ENCODE results near the gene AUTS2.

AUTS2 gene

GRCh38 chr7:69619635-69620034 lies 21.4 kb downstream of the AUTS2 start:
- Histone ChIP-seq H3K79me2 (ENCODE audit: insufficient read depth, low read length) (peaks cover 98% of the 10 kb centered on the region), H3K4me1 (ENCODE audit: insufficient read depth, low read length, poor library complexity, severe bottlenecking) (peaks cover 58% of the 10 kb centered on the region), H3K27me3 (ENCODE audit: insufficient read depth, low read length, poor library complexity, severe bottlenecking) (no peaks in the 10 kb centered on the region), H2AFZ (ENCODE audit: low read length) (no peak overlapping the region), H4K20me1 (ENCODE audit: insufficient read depth, low read length, poor library complexity, severe bottlenecking) (peaks cover 21% of the 10 kb centered on the region), H3K9ac (ENCODE audit: low read depth, low read length, poor library complexity, severe bottlenecking) (no peak overlapping the region), H3K4me3 (ENCODE audit: low read length, poor library complexity, severe bottlenecking) (no peak overlapping the region), H3K36me3 (ENCODE audit: insufficient read depth, low read length) (no peaks in the 10 kb centered on the region), H3F3A (ENCODE audit: low read depth) (no peaks in the 10 kb centered on the region), H3K9me2 (replicated peaks; ENCODE audit: low read depth, low read length) (no peaks in the 10 kb centered on the region), H3K4me2 (ENCODE audit: low read depth, low read length, poor library complexity, severe bottlenecking) (no peak overlapping the region), H3K9me3 (ENCODE audit: insufficient read depth, low read depth, low read length) (no peaks in the 10 kb centered on the region)
- TF ChIP-seq EZH2phosphoT487 (IDR thresholded peaks at IDR 0.05; ENCODE audit: borderline replicate concordance) (no peak), CTCF (conservative IDR thresholded peaks at IDR 0.05; ENCODE audit: low read length) (no peak)

GRCh38 chr7:69620063-69620462 lies 21.8 kb downstream of the AUTS2 start:
- Histone ChIP-seq H3K4me3 (ENCODE audit: low read length, poor library complexity, severe bottlenecking) (no peak overlapping the region), H3K9ac (ENCODE audit: low read depth, low read length, poor library complexity, severe bottlenecking) (no peak overlapping the region), H3K79me2 (ENCODE audit: insufficient read depth, low read length) (peaks cover 98% of the 10 kb centered on the region), H3F3A (ENCODE audit: low read depth) (no peaks in the 10 kb centered on the region), H3K4me2 (ENCODE audit: low read depth, low read length, poor library complexity, severe bottlenecking) (peak overlapping the region; percentile 10), H3K9me2 (replicated peaks; ENCODE audit: low read depth, low read length) (no peaks in the 10 kb centered on the region), H3K9me3 (ENCODE audit: insufficient read depth, low read depth, low read length) (no peaks in the 10 kb centered on the region), H2AFZ (ENCODE audit: low read length) (no peak overlapping the region), H3K4me1 (ENCODE audit: insufficient read depth, low read length, poor library complexity, severe bottlenecking) (peaks cover 63% of the 10 kb centered on the region), H4K20me1 (ENCODE audit: insufficient read depth, low read length, poor library complexity, severe bottlenecking) (peaks cover 25% of the 10 kb centered on the region), H3K36me3 (ENCODE audit: insufficient read depth, low read length) (no peaks in the 10 kb centered on the region), H3K27me3 (ENCODE audit: insufficient read depth, low read length, poor library complexity, severe bottlenecking) (no peaks in the 10 kb centered on the region)
- TF ChIP-seq EZH2phosphoT487 (IDR thresholded peaks at IDR 0.05; ENCODE audit: borderline replicate concordance), result no peak
- no peak for TF ChIP-seq CTCF (conservative IDR thresholded peaks at IDR 0.05; ENCODE audit: low read length)

- no peak overlapping the region for H3K4me2 ChIP-seq (ENCODE audit: low read depth, low read length, poor library complexity, severe bottlenecking)
- H3F3A ChIP-seq (ENCODE audit: low read depth), result no peaks in the 10 kb centered on the region
- H3K9me2 ChIP-seq (replicated peaks; ENCODE audit: low read depth, low read length), result no peaks in the 10 kb centered on the region
- H3K79me2 ChIP-seq (ENCODE audit: insufficient read depth, low read length), result peaks cover 99% of the 10 kb centered on the region
- H3K27me3 ChIP-seq (ENCODE audit: insufficient read depth, low read length, poor library complexity, severe bottlenecking), result no peaks in the 10 kb centered on the region
- peaks cover 65% of the 10 kb centered on the region for H3K4me1 ChIP-seq (ENCODE audit: insufficient read depth, low read length, poor library complexity, severe bottlenecking)
- peaks cover 29% of the 10 kb centered on the region for H4K20me1 ChIP-seq (ENCODE audit: insufficient read depth, low read length, poor library complexity, severe bottlenecking)
- no peak overlapping the region for H2AFZ ChIP-seq (ENCODE audit: low read length)
- no peaks in the 10 kb centered on the region for H3K9me3 ChIP-seq (ENCODE audit: insufficient read depth, low read depth, low read length)
- no peak overlapping the region for H3K4me3 ChIP-seq (ENCODE audit: low read length, poor library complexity, severe bottlenecking)
- no peak overlapping the region for H3K9ac ChIP-seq (ENCODE audit: low read depth, low read length, poor library complexity, severe bottlenecking)
- no peaks in the 10 kb centered on the region for H3K36me3 ChIP-seq (ENCODE audit: insufficient read depth, low read length)
- TF ChIP-seq EZH2phosphoT487 (IDR thresholded peaks at IDR 0.05; ENCODE audit: borderline replicate concordance) (no peak), CTCF (conservative IDR thresholded peaks at IDR 0.05; ENCODE audit: low read length) (no peak)
These were observed 22.4 kb downstream of the AUTS2 start for GRCh38 chr7:69620650-69621049.
